Endothelial cell of umbilical vein (primary cell): ENCODE measurements around the gene PTPRO.

Experiments
- CTCF ChIP-seq, 2 donors: IDR thresholded peaks; 1 replicate in 1 of 2; 2 replicates in 1 of 2; pipeline ENCODE4 v1.5.1; 2011; ENCODE audit warnings: low read length in 2 of 2, mild to moderate bottlenecking in 2 of 2, moderate library complexity in 2 of 2, control low read depth in 1 of 2, inconsistent platforms in 1 of 2, low read depth in 1 of 2; ENCODE audit not compliant: insufficient read depth in 1 of 2; ENCODE audit errors: extremely low read depth in 1 of 2
- EZH2 ChIP-seq: IDR thresholded peaks from 2 replicates; pipeline ENCODE4 v1.6.1; 2012; ENCODE audit warnings: borderline replicate concordance, low read depth, mild to moderate bottlenecking, moderate library complexity, low read length, inconsistent platforms; ENCODE audit not compliant: severe bottlenecking
- FOS ChIP-seq: IDR thresholded peaks from 2 replicates; pipeline ENCODE4 v1.6.1; 2011; ENCODE audit warnings: mild to moderate bottlenecking, low read length, moderate library complexity, borderline replicate concordance; ENCODE audit not compliant: insufficient read depth
- GATA2 ChIP-seq: IDR thresholded peaks from 2 replicates; pipeline ENCODE4 v1.7.0; 2011; ENCODE audit warnings: low read depth, mild to moderate bottlenecking, moderate library complexity, mixed read lengths, low read length; ENCODE audit not compliant: insufficient read length, insufficient read depth
- JUN ChIP-seq: IDR thresholded peaks from 2 replicates; pipeline ENCODE4 v1.6.1; 2011; ENCODE audit warnings: borderline replicate concordance, low read depth; ENCODE audit not compliant: insufficient read length, insufficient read depth
- MAX ChIP-seq: IDR thresholded peaks from 2 replicates; pipeline ENCODE4 v1.6.1; 2011; ENCODE audit not compliant: insufficient read depth, insufficient read length
- MYC ChIP-seq: IDR thresholded peaks from one replicate; pipeline ENCODE4 v1.6.1; 2011; ENCODE audit warnings: mild to moderate bottlenecking, low read depth, low read length
- POLR2A ChIP-seq: IDR thresholded peaks from 2 replicates; pipeline ENCODE4 v1.6.1; 2012; ENCODE audit warnings: low read depth, mild to moderate bottlenecking, control low read depth, low read length
- POLR2AphosphoS5 ChIP-seq: IDR thresholded peaks from 2 replicates; pipeline ENCODE4 v1.6.1; 2012; ENCODE audit warnings: low read depth, mild to moderate bottlenecking, control low read depth, low read length, moderate library complexity; ENCODE audit not compliant: insufficient read depth

GRCh38 chr12:15600223-15600935 lies 278.1 kb downstream of the PTPRO start:
- TF ChIP-seq CTCF (IDR thresholded peaks at IDR 0.05; ENCODE audit: extremely low read depth in 1 of 2, insufficient read depth in 1 of 2, low read depth in 1 of 2, low read length in 2 of 2), result no peak
- TF ChIP-seq EZH2, result no peak
- TF ChIP-seq POLR2AphosphoS5, result no peak
- no peak for TF ChIP-seq POLR2A
- TF ChIP-seq FOS, result no peak
- TF ChIP-seq MYC, result no peak
- no peak for TF ChIP-seq MAX
- TF ChIP-seq JUN, result no peak
- TF ChIP-seq GATA2, result no peak
